HEK293T (cell line): ENCODE results near the gene SLC2A13.

Experiments
- BHLHE40 ChIP-seq: fragments of 450-650 bp; IDR thresholded peaks from 2 replicates; pipeline ENCODE4 v1.6.1; 2016; ENCODE audit warnings: mild to moderate bottlenecking, moderate library complexity, borderline replicate concordance
- ELF4 ChIP-seq: fragments of 450-650 bp; IDR thresholded peaks from 2 replicates; pipeline ENCODE4 v1.6.1; 2017; ENCODE audit warnings: antibody characterized with exemption
- FOXA1 ChIP-seq: fragments of 450-650 bp; IDR thresholded peaks from 2 replicates; pipeline ENCODE4 v1.6.1; 2016; ENCODE audit warnings: mild to moderate bottlenecking
- FOXK2 ChIP-seq: fragments of 450-650 bp; IDR thresholded peaks from 2 replicates; pipeline ENCODE4 v1.6.1; 2016; ENCODE audit warnings: mild to moderate bottlenecking
- FOXM1 ChIP-seq: fragments of 450-650 bp; IDR thresholded peaks from 2 replicates; pipeline ENCODE4 v1.6.1; 2017; ENCODE audit warnings: mild to moderate bottlenecking, borderline replicate concordance
- LEF1 ChIP-seq: fragments of 450-650 bp; IDR thresholded peaks from 2 replicates; pipeline ENCODE4 v1.6.1; 2017; ENCODE audit warnings: mild to moderate bottlenecking, borderline replicate concordance
- SP1 ChIP-seq: fragments of 450-650 bp; IDR thresholded peaks from 2 replicates; pipeline ENCODE4 v1.6.1; 2017
- SUZ12 ChIP-seq: fragments of 450-650 bp; IDR thresholded peaks from 2 replicates; pipeline ENCODE4 v1.6.1; 2016; ENCODE audit warnings: mild to moderate bottlenecking

- TF ChIP-seq BHLHE40 (no peak), LEF1 (no peak), ELF4 (no peak), SUZ12 (no peak), SP1 (no peak), FOXK2 (no peak), FOXA1 (no peak), FOXM1 (no peak)
Observed at GRCh38 chr12:39807043-39807442, 298.8 kb downstream of the SLC2A13 start.
